Osteocyte (in vitro differentiated cells): ENCODE data around the gene LCE2B. TPM values are rescaled to one million over a fixed set of nuclear protein-coding genes. Genes with fewer than 3 reads are reported as not detected.

Experiments
- DNase-seq: peaks from one replicate; pipeline ENCODE4 v3.0.0; 2021; ENCODE audit warnings: mixed read lengths; ENCODE audit not compliant: unreplicated experiment; ENCODE audit errors: extremely low spot score
- H3K27ac Mint-ChIP-seq: one replicate; pipeline ENCODE4 v1.8.0; 2021; ENCODE audit warnings: mild to moderate bottlenecking, mixed read lengths; ENCODE audit not compliant: unreplicated experiment
- H3K27me3 Mint-ChIP-seq: one replicate; pipeline ENCODE4 v1.8.0; 2021; ENCODE audit warnings: mixed read lengths; ENCODE audit not compliant: unreplicated experiment
- H3K36me3 Mint-ChIP-seq: one replicate; pipeline ENCODE4 v1.8.0; 2021; ENCODE audit warnings: mixed read lengths; ENCODE audit not compliant: unreplicated experiment
- H3K4me1 Mint-ChIP-seq: one replicate; pipeline ENCODE4 v1.8.0; 2021; ENCODE audit warnings: mixed read lengths; ENCODE audit not compliant: unreplicated experiment
- H3K4me3 Mint-ChIP-seq: one replicate; pipeline ENCODE4 v1.8.0; 2021; ENCODE audit warnings: mild to moderate bottlenecking, moderate library complexity, mixed read lengths; ENCODE audit not compliant: unreplicated experiment
- H3K9me3 Mint-ChIP-seq: one replicate; pipeline ENCODE4 v1.8.0; 2021; ENCODE audit warnings: mixed read lengths; ENCODE audit not compliant: unreplicated experiment
- CTCF ChIP-seq: fragments of 200-600 bp; sonication (generic); IDR thresholded peaks from 2 replicates; pipeline ENCODE4 v1.5.0; 2021; ENCODE audit warnings: antibody characterized with exemption, mild to moderate bottlenecking, moderate library complexity
- total RNA-seq: library from RNA; stranded (reverse); gene quantifications from 2 replicates; pipeline ENCODE4 v1.2.1, GENCODE V29; 2021

Gene LCE2B
- total RNA-seq, 1 donor from 2014 or later = not detected

- Mint-ChIP-seq H3K4me3 (no peak within 1 kb of the TSS), H3K36me3 (no peaks in the 10 kb centered on the region), H3K4me1 (no peaks in the 10 kb centered on the region), H3K27me3 (no peaks in the 10 kb centered on the region), H3K9me3 (peaks cover 26% of the 10 kb centered on the region), H3K27ac (no peak within 1 kb of the TSS)
- TF ChIP-seq CTCF = no peak
- no peak for DNase-seq
These were observed 12.0 kb downstream of the LCE2B start, which contains the start of gene LCE2A for GRCh38 chr1:152697701-152698600. Gene LCE2A (plus strand): TSS chr1:152698345. CDS start chr1:152698902, 557 bp downstream.

- Mint-ChIP-seq H3K4me3 (no peak overlapping the region), H3K27ac (no peak overlapping the region), H3K9me3 (peaks cover 20% of the 10 kb centered on the region), H3K27me3 (no peaks in the 10 kb centered on the region), H3K36me3 (no peaks in the 10 kb centered on the region), H3K4me1 (no peaks in the 10 kb centered on the region)
- TF ChIP-seq CTCF = no peak
- DNase-seq = no peak
These were observed 13.8 kb downstream of the LCE2B start for GRCh38 chr1:152699746-152700145.

- H3K36me3 Mint-ChIP-seq = no peaks in the 10 kb centered on the region
- H3K4me3 Mint-ChIP-seq = no peak within 1 kb of the TSS
- TF ChIP-seq CTCF = no peak
- no peak for DNase-seq
- peaks cover 6% of the 10 kb centered on the region for H3K9me3 Mint-ChIP-seq
- no peaks in the 10 kb centered on the region for H3K4me1 Mint-ChIP-seq
- no peak within 1 kb of the TSS for H3K27ac Mint-ChIP-seq
- H3K27me3 Mint-ChIP-seq = no peaks in the 10 kb centered on the region
These were observed 21.9 kb downstream of the LCE2B start, which contains the start of gene LCE4A for GRCh38 chr1:152707860-152708259. Gene LCE4A (plus strand): TSS chr1:152708160. CDS start chr1:152709076, 916 bp downstream.

- no peak for TF ChIP-seq CTCF
- no peaks in the 10 kb centered on the region for H3K36me3 Mint-ChIP-seq
- H3K9me3 Mint-ChIP-seq = peaks cover 27% of the 10 kb centered on the region
These were observed 32.3 kb downstream of the LCE2B start for GRCh38 chr1:152718238-152718637.

GRCh38 chr1:152725261-152725660 is 39.3 kb downstream of the LCE2B start:
- H3K4me3 Mint-ChIP-seq = no peak overlapping the region
- no peaks in the 10 kb centered on the region for H3K9me3 Mint-ChIP-seq
- no peaks in the 10 kb centered on the region for H3K36me3 Mint-ChIP-seq
- no peaks in the 10 kb centered on the region for H3K4me1 Mint-ChIP-seq
- H3K27ac Mint-ChIP-seq = no peak overlapping the region
- H3K27me3 Mint-ChIP-seq = no peaks in the 10 kb centered on the region
- no peak for DNase-seq
- no peak for TF ChIP-seq CTCF

More at GRCh38 chr1:152718238-152718637, 32.3 kb downstream of the LCE2B start:
- Mint-ChIP-seq H3K4me3 (no peak overlapping the region), H3K27me3 (no peaks in the 10 kb centered on the region), H3K4me1 (no peaks in the 10 kb centered on the region), H3K27ac (no peak overlapping the region)
- DNase-seq = no peak
